HepG2 (cell line): ENCODE data around the gene PSMD5. TPM values are rescaled to one million over a fixed set of nuclear protein-coding genes. Genes with fewer than 3 reads are reported as not detected.

Experiments
- ATAC-seq: fragments of 200-7000 bp; cut with Tn5 transposase; 3 replicates; pipeline ENCODE4 v1.9.1; 2020; ENCODE audit warnings: mild to moderate bottlenecking, moderate library complexity
- BruUV-seq: library from RNA; stranded (reverse); fragments of 400-500 nt; replicated peaks from 2 replicates; lab custom pipeline; 2021; lab: Mats Ljungman, UMichigan
- CTCF ChIA-PET: fragments of 300-600 bp; formaldehyde crosslinking; extraction: SDS; loops from one replicate; lab custom pipeline; 2021; ENCODE audit warnings: low total read pairs, inconsistent platforms, low intra/inter-chr PET ratio; lab: Yijun Ruan, JAX
- POLR2A ChIA-PET: fragments of 350-600 bp; sonication (Branson Sonifier 250); formaldehyde crosslinking; loops from one replicate; lab custom pipeline; 2020; ENCODE audit warnings: antibody characterized with exemption, inconsistent platforms; lab: Yijun Ruan, JAX
- DNase-seq: peaks from one replicate; pipeline ENCODE4 v3.0.0-alpha.2; 2015; ENCODE audit warnings: low spot score
- FAIRE-seq: peaks from 3 replicates; lab custom pipeline; 2011; peaks lifted over from hg19 to GRCh38; lab: Jason Lieb, UNC
- H2AFZ ChIP-seq: one replicate; pipeline ENCODE4 v1.6.1; 2011; ENCODE audit warnings: low read length, inconsistent platforms
- H3K27ac ChIP-seq: fragments of 300-600 bp; 3 replicates; pipeline ENCODE4 v1.8.0; 2011; ENCODE audit warnings: mixed run types, mild to moderate bottlenecking, mixed read lengths, low read length, inconsistent platforms; ENCODE audit not compliant: insufficient read depth; ENCODE audit errors: extremely low read length
- H3K27me3 ChIP-seq, 2 experiments: fragments of 200-600 bp in 1 of 2; 2 replicates in 1 of 2; 3 replicates in 1 of 2; pipeline versions ENCODE4 v1.6.0 to v1.8.0; 2011; ENCODE audit warnings: low read length in 2 of 2, mild to moderate bottlenecking in 2 of 2, moderate library complexity in 2 of 2, inconsistent platforms in 1 of 2; ENCODE audit not compliant: insufficient read depth in 2 of 2, control insufficient read depth in 1 of 2
- H3K36me3 ChIP-seq, 2 experiments: fragments of 200-600 bp in 1 of 2; replicated peaks in 1 of 2; 2 replicates in 1 of 2; 3 replicates in 1 of 2; pipeline versions ENCODE4 v1.5.1 to v1.8.0; 2011; ENCODE audit warnings: low read length in 2 of 2, inconsistent platforms in 1 of 2; ENCODE audit not compliant: insufficient read depth in 2 of 2, control insufficient read depth in 1 of 2
- H3K4me1 ChIP-seq: 2 replicates; pipeline ENCODE4 v1.5.1; 2012; ENCODE audit warnings: low read length, inconsistent platforms; ENCODE audit not compliant: insufficient read depth
- H3K4me2 ChIP-seq: 2 replicates; pipeline ENCODE4 v1.6.0; 2011; ENCODE audit warnings: low read depth, low read length, inconsistent platforms
- H3K4me3 ChIP-seq, 3 experiments: fragments of 200-600 bp in 1 of 3; sonication (generic), shearing (Covaris generic) in 1 of 3; replicated peaks in 1 of 3; 2 replicates each; pipeline ENCODE4 v1.5.1; 2011 to 2016; ENCODE audit warnings: low read length in 3 of 3, inconsistent platforms in 2 of 3, low read depth in 2 of 3, mild to moderate bottlenecking in 2 of 3, control low read depth in 1 of 3, mixed read lengths in 1 of 3; ENCODE audit not compliant: insufficient read depth in 1 of 3
- H3K79me2 ChIP-seq: one replicate; pipeline ENCODE4 v1.6.1; 2011; ENCODE audit warnings: low read length, inconsistent platforms; ENCODE audit not compliant: insufficient read depth
- H3K9ac ChIP-seq: 2 replicates; pipeline ENCODE4 v1.6.0; 2011; ENCODE audit warnings: mild to moderate bottlenecking, low read depth, low read length, inconsistent platforms; ENCODE audit not compliant: insufficient read depth
- H3K9me3 ChIP-seq: 2 replicates; pipeline ENCODE4 v1.5.1; 2012; ENCODE audit warnings: mild to moderate bottlenecking, low read length
- H4K20me1 ChIP-seq: 2 replicates; pipeline ENCODE4 v1.6.0; 2011; ENCODE audit warnings: inconsistent platforms, mild to moderate bottlenecking, low read length, moderate library complexity; ENCODE audit not compliant: insufficient read depth
- ELK4 ChIP-seq: sonication (generic); formaldehyde crosslinking; IDR thresholded peaks from 2 replicates; pipeline ENCODE4 v1.9.0; 2021; ENCODE audit warnings: missing genetic modification reagents, borderline replicate concordance
- RELA ChIP-seq: sonication (generic); formaldehyde crosslinking; IDR thresholded peaks from 2 replicates; pipeline ENCODE4 v1.4.0; 2020; ENCODE audit warnings: missing genetic modification reagents
- ZBTB10 ChIP-seq: sonication (generic); formaldehyde crosslinking; IDR thresholded peaks from 2 replicates; pipeline ENCODE4 v1.4.0; 2020; ENCODE audit warnings: missing genetic modification reagents, borderline replicate concordance
- WGBS: methylation state at CpG from one replicate; pipeline ENCODE4 v1.1.6; 2017; ENCODE audit warnings: low lambda C conversion rate; 5-methylcytosine and 5-hydroxymethylcytosine counted together
- in situ Hi-C: cut with HindIII; loops from 2 replicates; pipeline ENCODE4 v1.10.0; 2017; ENCODE audit warnings: low pct_unique_long_range_greater_than_20kb; ENCODE audit not compliant: extremely low pct_ligation_motif_present
- intact Hi-C: fragments of 100-400 bp; cut with micrococcal nuclease; formaldehyde crosslinking; loops from one replicate; pipeline ENCODE4 v1.10.0; 2022; ENCODE audit not compliant: unreplicated experiment
- polyA plus RNA-seq, 8 experiments: library from polyadenylated mRNA; depleted of rRNA in 3 of 8; stranded (reverse) in 7 of 8; unstranded in 1 of 8; fragments of >200 nt; fragmentation: Illumina TruSeq in 4 of 8; extraction: Trizol in 4 of 8; gene quantifications; 2 replicates each; pipeline versions ENCODE4 v1.2.1 to v1.2.3, GENCODE V29; 2011 to 2016; ENCODE audit warnings: low read depth in 4 of 8, missing spikeins in 1 of 8, mixed read lengths in 1 of 8; ENCODE audit not compliant: insufficient read depth in 1 of 8
- total RNA-seq, 5 experiments: library from RNA; depleted of rRNA; stranded (reverse); fragments of >200 nt; fragmentation: Illumina TruSeq; extraction: Trizol; gene quantifications; 2 replicates each; pipeline ENCODE4 v1.2.3, GENCODE V29; 2016; ENCODE audit warnings: low read depth in 1 of 5
- TF ChIP-seq, protein P1 (sequence below): sonication (generic); formaldehyde crosslinking; IDR thresholded peaks from 2 replicates; pipeline ENCODE4 v1.4.0; 2020; ENCODE audit warnings: missing genetic modification reagents
- TF ChIP-seq, protein P2 (sequence below): sonication (generic); formaldehyde crosslinking; IDR thresholded peaks from 2 replicates; pipeline ENCODE4 v1.5.1; 2020; ENCODE audit warnings: missing genetic modification reagents, mild to moderate bottlenecking, borderline replicate concordance

The PSMD5 gene
- total and polyA plus RNA-seq, 2 of the 13 experiments (the other 11 are each of a cell fraction or from before 2014, with no cell fraction given) = 12.7 to 18.1 TPM

GRCh38 chr9:120867676-120868338 is 25.1 kb upstream of the PSMD5 start:
- no peak overlapping the region for H3K4me2 ChIP-seq
- no peak overlapping the region for H3K27ac ChIP-seq
- H2AFZ ChIP-seq = no peak overlapping the region
- ATAC-seq (no peak), DNase-seq (no peak), FAIRE-seq (no peak)
- peaks cover 19 to 64% of the 10 kb centered on the region in 2 experiments for H3K36me3 ChIP-seq
- TF ChIP-seq, protein P1, sequence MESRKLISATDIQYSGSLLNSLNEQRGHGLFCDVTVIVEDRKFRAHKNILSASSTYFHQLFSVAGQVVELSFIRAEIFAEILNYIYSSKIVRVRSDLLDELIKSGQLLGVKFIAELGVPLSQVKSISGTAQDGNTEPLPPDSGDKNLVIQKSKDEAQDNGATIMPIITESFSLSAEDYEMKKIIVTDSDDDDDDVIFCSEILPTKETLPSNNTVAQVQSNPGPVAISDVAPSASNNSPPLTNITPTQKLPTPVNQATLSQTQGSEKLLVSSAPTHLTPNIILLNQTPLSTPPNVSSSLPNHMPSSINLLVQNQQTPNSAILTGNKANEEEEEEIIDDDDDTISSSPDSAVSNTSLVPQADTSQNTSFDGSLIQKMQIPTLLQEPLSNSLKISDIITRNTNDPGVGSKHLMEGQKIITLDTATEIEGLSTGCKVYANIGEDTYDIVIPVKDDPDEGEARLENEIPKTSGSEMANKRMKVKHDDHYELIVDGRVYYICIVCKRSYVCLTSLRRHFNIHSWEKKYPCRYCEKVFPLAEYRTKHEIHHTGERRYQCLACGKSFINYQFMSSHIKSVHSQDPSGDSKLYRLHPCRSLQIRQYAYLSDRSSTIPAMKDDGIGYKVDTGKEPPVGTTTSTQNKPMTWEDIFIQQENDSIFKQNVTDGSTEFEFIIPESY (CRISPR knock-in tag) = no peak
- TF ChIP-seq RELA (CRISPR knock-in tag) (no peak), ELK4 (no peak)
- H4K20me1 ChIP-seq = no peaks in the 10 kb centered on the region
- no peaks in the 10 kb centered on the region for H3K9me3 ChIP-seq
- CTCF ChIA-PET = no interaction called here
- intact Hi-C loops (no loop called here), in situ Hi-C loops (no loop called here)
- 98% methylated on average over 10 of the region's 15 CpGs for WGBS
- H3K4me1 ChIP-seq = no peaks in the 10 kb centered on the region
- POLR2A ChIA-PET = interaction anchor here (0.9 kb wide), 1 partner anchor 14 kb away, joined by 4 read pairs; no protein-coding TSS in a partner anchor
- no TSS peak for BruUV-seq
- no peak overlapping the region for H3K9ac ChIP-seq
- H3K27me3 ChIP-seq = no peaks in the 10 kb centered on the region
- no peak overlapping the region for H3K4me3 ChIP-seq
- H3K79me2 ChIP-seq = no peaks in the 10 kb centered on the region

DNA sequence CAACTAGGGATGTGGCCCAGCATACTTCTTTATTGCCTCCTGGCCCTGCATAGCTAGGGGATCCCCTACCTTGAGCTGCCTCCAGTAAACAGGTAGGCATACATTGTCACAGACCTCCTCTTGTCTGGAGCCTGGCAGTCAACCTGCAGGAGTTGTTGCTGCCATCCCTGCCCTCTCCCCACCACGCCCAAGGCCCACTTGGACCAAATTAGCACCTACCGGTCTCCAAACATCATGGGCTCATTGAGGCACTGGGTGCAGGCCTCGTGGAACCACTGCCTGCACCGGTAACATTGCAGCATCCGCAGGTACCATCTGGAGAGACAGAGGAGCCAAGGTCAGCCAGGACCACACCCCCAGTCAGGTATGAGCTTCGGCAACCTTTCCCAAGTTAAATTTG is 23.9 kb upstream of the PSMD5 start:
- DNase-seq = no peak
- no peak for TF ChIP-seq ZBTB10 (CRISPR knock-in tag)
- TF ChIP-seq, protein P2, sequence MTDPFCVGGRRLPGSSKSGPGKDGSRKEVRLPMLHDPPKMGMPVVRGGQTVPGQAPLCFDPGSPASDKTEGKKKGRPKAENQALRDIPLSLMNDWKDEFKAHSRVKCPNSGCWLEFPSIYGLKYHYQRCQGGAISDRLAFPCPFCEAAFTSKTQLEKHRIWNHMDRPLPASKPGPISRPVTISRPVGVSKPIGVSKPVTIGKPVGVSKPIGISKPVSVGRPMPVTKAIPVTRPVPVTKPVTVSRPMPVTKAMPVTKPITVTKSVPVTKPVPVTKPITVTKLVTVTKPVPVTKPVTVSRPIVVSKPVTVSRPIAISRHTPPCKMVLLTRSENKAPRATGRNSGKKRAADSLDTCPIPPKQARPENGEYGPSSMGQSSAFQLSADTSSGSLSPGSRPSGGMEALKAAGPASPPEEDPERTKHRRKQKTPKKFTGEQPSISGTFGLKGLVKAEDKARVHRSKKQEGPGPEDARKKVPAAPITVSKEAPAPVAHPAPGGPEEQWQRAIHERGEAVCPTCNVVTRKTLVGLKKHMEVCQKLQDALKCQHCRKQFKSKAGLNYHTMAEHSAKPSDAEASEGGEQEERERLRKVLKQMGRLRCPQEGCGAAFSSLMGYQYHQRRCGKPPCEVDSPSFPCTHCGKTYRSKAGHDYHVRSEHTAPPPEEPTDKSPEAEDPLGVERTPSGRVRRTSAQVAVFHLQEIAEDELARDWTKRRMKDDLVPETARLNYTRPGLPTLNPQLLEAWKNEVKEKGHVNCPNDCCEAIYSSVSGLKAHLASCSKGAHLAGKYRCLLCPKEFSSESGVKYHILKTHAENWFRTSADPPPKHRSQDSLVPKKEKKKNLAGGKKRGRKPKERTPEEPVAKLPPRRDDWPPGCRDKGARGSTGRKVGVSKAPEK (CRISPR knock-in tag) = no peak

More for the DNA sequence above, 23.9 kb upstream of the PSMD5 start:
- no peak for ATAC-seq
- intact Hi-C loops (no loop called here), in situ Hi-C loops (no loop called here)
- POLR2A ChIA-PET = no interaction called here
- no peak overlapping the region for H3K4me3 ChIP-seq
- no peak overlapping the region for H3K27ac ChIP-seq
- H3K4me1 ChIP-seq = no peaks in the 10 kb centered on the region
- no peak overlapping the region for H3K9ac ChIP-seq
- WGBS = 100% methylated on average over 2 of the region's 6 CpGs
- H3K4me2 ChIP-seq = no peak overlapping the region
- no peaks in the 10 kb centered on the region for H3K79me2 ChIP-seq
- peaks cover 27 to 68% of the 10 kb centered on the region in 2 experiments for H3K36me3 ChIP-seq
- H3K9me3 ChIP-seq = no peaks in the 10 kb centered on the region
- CTCF ChIA-PET = no interaction called here
- FAIRE-seq = no peak
- H3K27me3 ChIP-seq = no peaks in the 10 kb centered on the region
- H4K20me1 ChIP-seq = no peaks in the 10 kb centered on the region
- no TSS peak for BruUV-seq
- no peak overlapping the region for H2AFZ ChIP-seq
